PC-9 (cell line): ENCODE measurements around the gene BAIAP2. TPM values are rescaled to one million over a fixed set of nuclear protein-coding genes. Genes with fewer than 3 reads are reported as not detected.

Source experiments
- BruUV-seq: library from RNA; stranded (reverse); fragments of 400-500 nt; replicated peaks from 2 replicates; lab custom pipeline; 2021; lab: Mats Ljungman, UMichigan
- CTCF ChIA-PET: fragments of 300-600 bp; sonication (Branson Sonifier 250); formaldehyde crosslinking; loops from one replicate; lab custom pipeline; 2022; ENCODE audit warnings: antibody characterized with exemption; lab: Charles Lee
- POLR2A ChIA-PET: fragments of 300-600 bp; sonication (Branson Sonifier 250); formaldehyde crosslinking; loops from one replicate; lab custom pipeline; 2022; ENCODE audit warnings: antibody characterized with exemption; ENCODE audit not compliant: unreplicated experiment; lab: Charles Lee
- DNase-seq, 2 experiments: peaks; one replicate each; pipeline versions ENCODE4 v3.0.0 to v3.0.0-alpha.2; 2015 to 2022; ENCODE audit warnings: mixed read lengths in 1 of 2
- H2AFZ ChIP-seq: fragments of 200-600 bp; sonication (generic); 2 replicates; pipeline ENCODE4 v1.8.1; 2017; ENCODE audit warnings: antibody characterized with exemption
- H3F3A ChIP-seq: fragments of 200-600 bp; sonication (generic); 2 replicates; pipeline ENCODE4 v1.8.1; 2017; ENCODE audit warnings: antibody characterized with exemption, mild to moderate bottlenecking, low read depth; ENCODE audit not compliant: insufficient read depth
- H3K27ac ChIP-seq: fragments of 200-600 bp; sonication (generic); 2 replicates; pipeline ENCODE4 v1.6.1; 2016; ENCODE audit warnings: mixed run types
- H3K27me3 ChIP-seq: fragments of 200-600 bp; sonication (generic); 2 replicates; pipeline ENCODE4 v1.6.1; 2016; ENCODE audit warnings: low read depth, mixed run types; ENCODE audit not compliant: insufficient read depth
- H3K36me3 ChIP-seq: fragments of 200-600 bp; sonication (generic); 2 replicates; pipeline ENCODE4 v1.6.1; 2016; ENCODE audit warnings: low read depth, mixed run types
- H3K4me1 ChIP-seq: fragments of 200-600 bp; sonication (generic); replicated peaks from 2 replicates; pipeline ENCODE4 v1.6.1; 2016; ENCODE audit warnings: mixed run types; ENCODE audit not compliant: insufficient read depth
- H3K4me2 ChIP-seq: fragments of 200-600 bp; sonication (generic); 2 replicates; pipeline ENCODE4 v1.6.1; 2017; ENCODE audit warnings: mixed run types
- H3K4me3 ChIP-seq: fragments of 200-600 bp; sonication (generic); 2 replicates; pipeline ENCODE4 v1.6.1; 2016; ENCODE audit warnings: mixed run types
- H3K79me2 ChIP-seq: fragments of 200-600 bp; sonication (generic); 2 replicates; pipeline ENCODE4 v1.6.1; 2017; ENCODE audit warnings: low read depth, mixed run types
- H3K9me2 ChIP-seq: fragments of 200-600 bp; sonication (generic); 2 replicates; pipeline ENCODE4 v1.8.1; 2017; ENCODE audit warnings: mild to moderate bottlenecking; ENCODE audit not compliant: insufficient read depth
- H3K9me3 ChIP-seq: fragments of 200-600 bp; sonication (generic); 2 replicates; pipeline ENCODE4 v1.8.1; 2016; ENCODE audit warnings: low read depth; ENCODE audit not compliant: insufficient read depth
- H4K20me1 ChIP-seq: fragments of 200-600 bp; sonication (generic); 2 replicates; pipeline ENCODE4 v1.8.1; 2017; ENCODE audit not compliant: insufficient read depth
- CTCF ChIP-seq: fragments of 200-600 bp; sonication (generic); conservative IDR thresholded peaks from 2 replicates; pipeline ENCODE4 v1.6.1; 2017; ENCODE audit warnings: mixed run types, antibody characterized with exemption, mild to moderate bottlenecking, moderate library complexity
- EZH2 ChIP-seq: fragments of 200-600 bp; sonication (generic); IDR thresholded peaks from 2 replicates; pipeline ENCODE4 v1.8.0; 2017; ENCODE audit warnings: antibody characterized with exemption, low read depth
- intact Hi-C: fragments of 100-400 bp; cut with micrococcal nuclease; formaldehyde crosslinking; loops from one replicate; pipeline ENCODE4 v1.10.0; 2022; ENCODE audit not compliant: unreplicated experiment
- total RNA-seq: library from RNA; stranded (reverse); gene quantifications from 2 replicates; pipeline ENCODE4 v1.2.3, GENCODE V29; 2021

The BAIAP2 gene
- total RNA-seq, 1 experiment from 2014 or later: 125 TPM

GRCh38 chr17:81086789-81087551 lies 52.0 kb downstream of the BAIAP2 start:
- Histone ChIP-seq H3K9me3 (no peaks in the 10 kb centered on the region), H3K9me2 (no peaks in the 10 kb centered on the region), H3K4me3 (no peak overlapping the region), H3K36me3 (no peaks in the 10 kb centered on the region), H3K4me1 (no peaks in the 10 kb centered on the region), H3K27ac (no peak overlapping the region), H3F3A (no peaks in the 10 kb centered on the region), H3K27me3 (no peaks in the 10 kb centered on the region), H3K4me2 (no peak overlapping the region), H4K20me1 (no peaks in the 10 kb centered on the region), H3K79me2 (no peaks in the 10 kb centered on the region), H2AFZ (no peak overlapping the region)
- CTCF ChIA-PET: no interaction called here
- no peak for TF ChIP-seq CTCF
- TF ChIP-seq EZH2: no peak
- POLR2A ChIA-PET: no interaction called here
- DNase-seq: peak in 1 of 2 experiments; percentile 56
- no TSS peak for BruUV-seq
- intact Hi-C loops: no loop called here

GRCh38 chr17:81090361-81091136 lies 55.6 kb downstream of the BAIAP2 start:
- peak in 1 of 2 experiments; percentile 36 for DNase-seq
- no peaks in the 10 kb centered on the region for H3K27me3 ChIP-seq
- no peak overlapping the region for H3K27ac ChIP-seq
- BruUV-seq: no TSS peak
- H3K36me3 ChIP-seq: no peaks in the 10 kb centered on the region
- CTCF ChIA-PET: no interaction called here
- no peak overlapping the region for H3K4me3 ChIP-seq
- peaks cover 27% of the 10 kb centered on the region for H3K4me1 ChIP-seq
- no peak for TF ChIP-seq CTCF
- TF ChIP-seq EZH2: no peak
- H3K9me3 ChIP-seq: no peaks in the 10 kb centered on the region
- peaks cover 13% of the 10 kb centered on the region for H3F3A ChIP-seq
- intact Hi-C loops: no loop called here
- no peaks in the 10 kb centered on the region for H3K79me2 ChIP-seq
- H2AFZ ChIP-seq: no peak overlapping the region
- H3K4me2 ChIP-seq: no peak overlapping the region
- H3K9me2 ChIP-seq: no peaks in the 10 kb centered on the region
- POLR2A ChIA-PET: no interaction called here
- no peaks in the 10 kb centered on the region for H4K20me1 ChIP-seq

GRCh38 chr17:81091154-81091553 lies 56.2 kb downstream of the BAIAP2 start:
- intact Hi-C loops: no loop called here
- Histone ChIP-seq H3K27ac (no peak overlapping the region), H3K4me2 (no peak overlapping the region), H3K79me2 (no peaks in the 10 kb centered on the region), H2AFZ (no peak overlapping the region), H3F3A (peaks cover 16% of the 10 kb centered on the region), H3K9me2 (no peaks in the 10 kb centered on the region), H3K36me3 (no peaks in the 10 kb centered on the region), H4K20me1 (no peaks in the 10 kb centered on the region), H3K27me3 (no peaks in the 10 kb centered on the region), H3K9me3 (no peaks in the 10 kb centered on the region), H3K4me3 (no peak overlapping the region), H3K4me1 (peaks cover 33% of the 10 kb centered on the region)
- TF ChIP-seq CTCF (no peak), EZH2 (no peak)
- no TSS peak for BruUV-seq
- DNase-seq: no peak
- POLR2A ChIA-PET: interaction anchor here (0.6 kb wide), 1 partner anchor 51 kb away, joined by 3 read pairs; no protein-coding TSS in a partner anchor
- CTCF ChIA-PET: no interaction called here
